ENCODE results near the gene MAOA.

Gene MAOA

GRCh38 chrX:43731086-43731485 is 75.0 kb downstream of the MAOA start:
- Histone ChIP-seq H3K9ac (ENCODE audit: low read length) (no peak overlapping the region), H4K8ac (ENCODE audit: low read length) (no peak overlapping the region)
- WGBS = 100% methylated on average over 3 of the region's 7 CpGs

GRCh38 chrX:43733699-43734098 is 77.6 kb downstream of the MAOA start:
- H3K4me1 ChIP-seq (ENCODE audit: control insufficient read depth, insufficient read depth, low read depth, low read length) = no peaks in the 10 kb centered on the region

More at GRCh38 chrX:43731086-43731485, 75.0 kb downstream of the MAOA start:
- H3K23ac ChIP-seq (ENCODE audit: low read length in 2 of 2) = no peak overlapping the region
- no peak overlapping the region for H3K27ac ChIP-seq (ENCODE audit: low read length, poor library complexity, severe bottlenecking)
- no peak overlapping the region for H2AFZ ChIP-seq (ENCODE audit: low read depth, low read length)
- no peak for DNase-seq
- H3K79me1 ChIP-seq (replicated peaks; ENCODE audit: low read length, poor library complexity, severe bottlenecking) = no peaks in the 10 kb centered on the region
- H3K27me3 ChIP-seq (ENCODE audit: control insufficient read depth in 1 of 2, insufficient read depth in 1 of 2, low read length in 2 of 2) = peaks cover 0 to 4% of the 10 kb centered on the region in 2 experiments
- H3K14ac ChIP-seq (ENCODE audit: low read length in 2 of 2) = no peak overlapping the region
- H3K4ac ChIP-seq (ENCODE audit: low read depth in 1 of 2, low read length in 2 of 2) = no peak overlapping the region
- no peak overlapping the region for H2BK15ac ChIP-seq (ENCODE audit: low read depth, poor library complexity, severe bottlenecking)
- H3K9me3 ChIP-seq (ENCODE audit: control insufficient read depth, low read length) = no peaks in the 10 kb centered on the region
- H4K91ac ChIP-seq (ENCODE audit: low read length) = no peak overlapping the region
- H3K36me3 ChIP-seq (ENCODE audit: control insufficient read depth in 1 of 2, insufficient read depth in 2 of 2, low read depth in 1 of 2, low read length in 2 of 2) = no peaks in the 10 kb centered on the region
- H3K18ac ChIP-seq (ENCODE audit: low read depth in 1 of 2, low read length in 2 of 2) = no peak overlapping the region
- H2BK12ac ChIP-seq (ENCODE audit: low read length in 2 of 2) = no peak overlapping the region
- no peak overlapping the region for H2BK5ac ChIP-seq (ENCODE audit: low read depth, low read length, poor library complexity, severe bottlenecking)
- no peak overlapping the region for H2AK5ac ChIP-seq (ENCODE audit: low read length, severe bottlenecking)
- no peak overlapping the region for H2BK120ac ChIP-seq (ENCODE audit: low read depth, low read length)
- no peak overlapping the region for H3K4me3 ChIP-seq (ENCODE audit: insufficient read depth in 1 of 2, low read depth in 1 of 2, low read length in 2 of 2)
- no peak overlapping the region for H3K4me2 ChIP-seq (ENCODE audit: low read length, poor library complexity, severe bottlenecking)
- H3K4me1 ChIP-seq (ENCODE audit: control insufficient read depth, insufficient read depth, low read depth, low read length) = no peaks in the 10 kb centered on the region

GRCh38 chrX:43734444-43734843 is 78.3 kb downstream of the MAOA start:
- no peaks in the 10 kb centered on the region for H3K36me3 ChIP-seq (ENCODE audit: control insufficient read depth in 1 of 2, insufficient read depth in 2 of 2, low read depth in 1 of 2, low read length in 2 of 2)
- H4K8ac ChIP-seq (ENCODE audit: low read length) = no peak overlapping the region
- no peak overlapping the region for H4K91ac ChIP-seq (ENCODE audit: low read length)
- H3K4me1 ChIP-seq (ENCODE audit: control insufficient read depth, insufficient read depth, low read depth, low read length) = no peaks in the 10 kb centered on the region
- no CpG with 5 or more reads among the region's 1 CpG for WGBS
- DNase-seq = no peak
- H3K9ac ChIP-seq (ENCODE audit: low read length) = no peak overlapping the region
- no peak overlapping the region for H2BK5ac ChIP-seq (ENCODE audit: low read depth, low read length, poor library complexity, severe bottlenecking)
- H2AK5ac ChIP-seq (ENCODE audit: low read length, severe bottlenecking) = no peak overlapping the region
- no peak overlapping the region for H3K4me3 ChIP-seq (ENCODE audit: insufficient read depth in 1 of 2, low read depth in 1 of 2, low read length in 2 of 2)
- H3K27me3 ChIP-seq (ENCODE audit: control insufficient read depth in 1 of 2, insufficient read depth in 1 of 2, low read length in 2 of 2) = peaks cover 0 to 4% of the 10 kb centered on the region in 2 experiments
- no peak overlapping the region for H3K14ac ChIP-seq (ENCODE audit: low read length in 2 of 2)
- H3K4ac ChIP-seq (ENCODE audit: low read depth in 1 of 2, low read length in 2 of 2) = no peak overlapping the region
- H3K18ac ChIP-seq (ENCODE audit: low read depth in 1 of 2, low read length in 2 of 2) = no peak overlapping the region
- H3K27ac ChIP-seq (ENCODE audit: low read length, poor library complexity, severe bottlenecking) = no peak overlapping the region
- H3K9me3 ChIP-seq (ENCODE audit: control insufficient read depth, low read length) = no peaks in the 10 kb centered on the region
- H3K4me2 ChIP-seq (ENCODE audit: low read length, poor library complexity, severe bottlenecking) = no peak overlapping the region
- H2AFZ ChIP-seq (ENCODE audit: low read depth, low read length) = no peak overlapping the region
- H2BK15ac ChIP-seq (ENCODE audit: low read depth, poor library complexity, severe bottlenecking) = no peak overlapping the region
- H3K79me1 ChIP-seq (replicated peaks; ENCODE audit: low read length, poor library complexity, severe bottlenecking) = no peaks in the 10 kb centered on the region
- no peak overlapping the region for H2BK12ac ChIP-seq (ENCODE audit: low read length in 2 of 2)
- H2BK120ac ChIP-seq (ENCODE audit: low read depth, low read length) = no peak overlapping the region
- no peak overlapping the region for H3K23ac ChIP-seq (ENCODE audit: low read length in 2 of 2)

More at GRCh38 chrX:43733699-43734098, 77.6 kb downstream of the MAOA start:
- WGBS = 100% methylated on average over 1 of the region's 1 CpG
- no peaks in the 10 kb centered on the region for H3K9me3 ChIP-seq (ENCODE audit: control insufficient read depth, low read length)
- DNase-seq = no peak
- H3K4me3 ChIP-seq (ENCODE audit: insufficient read depth in 1 of 2, low read depth in 1 of 2, low read length in 2 of 2) = no peak overlapping the region
- H3K27me3 ChIP-seq (ENCODE audit: control insufficient read depth in 1 of 2, insufficient read depth in 1 of 2, low read length in 2 of 2) = peaks cover 0 to 4% of the 10 kb centered on the region in 2 experiments
- H4K8ac ChIP-seq (ENCODE audit: low read length) = no peak overlapping the region
- H3K23ac ChIP-seq (ENCODE audit: low read length in 2 of 2) = no peak overlapping the region
- no peak overlapping the region for H3K18ac ChIP-seq (ENCODE audit: low read depth in 1 of 2, low read length in 2 of 2)
- no peak overlapping the region for H3K4ac ChIP-seq (ENCODE audit: low read depth in 1 of 2, low read length in 2 of 2)
- no peak overlapping the region for H2BK5ac ChIP-seq (ENCODE audit: low read depth, low read length, poor library complexity, severe bottlenecking)
- H3K36me3 ChIP-seq (ENCODE audit: control insufficient read depth in 1 of 2, insufficient read depth in 2 of 2, low read depth in 1 of 2, low read length in 2 of 2) = no peaks in the 10 kb centered on the region
- no peak overlapping the region for H3K27ac ChIP-seq (ENCODE audit: low read length, poor library complexity, severe bottlenecking)
- H3K9ac ChIP-seq (ENCODE audit: low read length) = no peak overlapping the region
- H2AK5ac ChIP-seq (ENCODE audit: low read length, severe bottlenecking) = no peak overlapping the region
- H2BK15ac ChIP-seq (ENCODE audit: low read depth, poor library complexity, severe bottlenecking) = no peak overlapping the region
- H3K14ac ChIP-seq (ENCODE audit: low read length in 2 of 2) = no peak overlapping the region
- H4K91ac ChIP-seq (ENCODE audit: low read length) = no peak overlapping the region
- H2BK12ac ChIP-seq (ENCODE audit: low read length in 2 of 2) = no peak overlapping the region
- H3K79me1 ChIP-seq (replicated peaks; ENCODE audit: low read length, poor library complexity, severe bottlenecking) = no peaks in the 10 kb centered on the region
- H3K4me2 ChIP-seq (ENCODE audit: low read length, poor library complexity, severe bottlenecking) = no peak overlapping the region
- no peak overlapping the region for H2BK120ac ChIP-seq (ENCODE audit: low read depth, low read length)
- no peak overlapping the region for H2AFZ ChIP-seq (ENCODE audit: low read depth, low read length)

GRCh38 chrX:43735534-43735933 is 79.4 kb downstream of the MAOA start:
- Histone ChIP-seq H2AK5ac (ENCODE audit: low read length, severe bottlenecking) (no peak overlapping the region), H3K23ac (ENCODE audit: low read length in 2 of 2) (no peak overlapping the region), H3K4me2 (ENCODE audit: low read length, poor library complexity, severe bottlenecking) (no peak overlapping the region), H3K4me1 (ENCODE audit: control insufficient read depth, insufficient read depth, low read depth, low read length) (no peaks in the 10 kb centered on the region), H3K79me1 (replicated peaks; ENCODE audit: low read length, poor library complexity, severe bottlenecking) (no peaks in the 10 kb centered on the region), H3K36me3 (ENCODE audit: control insufficient read depth in 1 of 2, insufficient read depth in 2 of 2, low read depth in 1 of 2, low read length in 2 of 2) (no peaks in the 10 kb centered on the region), H3K4ac (ENCODE audit: low read depth in 1 of 2, low read length in 2 of 2) (no peak overlapping the region), H2BK15ac (ENCODE audit: low read depth, poor library complexity, severe bottlenecking) (no peak overlapping the region), H3K9me3 (ENCODE audit: control insufficient read depth, low read length) (no peaks in the 10 kb centered on the region), H3K27me3 (ENCODE audit: control insufficient read depth in 1 of 2, insufficient read depth in 1 of 2, low read length in 2 of 2) (peaks cover 0 to 4% of the 10 kb centered on the region in 2 experiments), H3K4me3 (ENCODE audit: insufficient read depth in 1 of 2, low read depth in 1 of 2, low read length in 2 of 2) (no peak overlapping the region), H2BK120ac (ENCODE audit: low read depth, low read length) (no peak overlapping the region), H2BK5ac (ENCODE audit: low read depth, low read length, poor library complexity, severe bottlenecking) (no peak overlapping the region), H4K91ac (ENCODE audit: low read length) (no peak overlapping the region), H2AFZ (ENCODE audit: low read depth, low read length) (no peak overlapping the region), H3K18ac (ENCODE audit: low read depth in 1 of 2, low read length in 2 of 2) (no peak overlapping the region), H4K8ac (ENCODE audit: low read length) (no peak overlapping the region), H3K27ac (ENCODE audit: low read length, poor library complexity, severe bottlenecking) (no peak overlapping the region), H3K14ac (ENCODE audit: low read length in 2 of 2) (no peak overlapping the region), H3K9ac (ENCODE audit: low read length) (no peak overlapping the region), H2BK12ac (ENCODE audit: low read length in 2 of 2) (no peak overlapping the region)
- DNase-seq = no peak
- 95% methylated on average over 2 of the region's 6 CpGs for WGBS
